Retina (tissue), 1 donor: ENCODE measurements around the gene KLHDC8B.

Source experiments
- DNase-seq: peaks from one replicate; pipeline ENCODE4 v3.0.0-alpha.2; 2016

The KLHDC8B gene

DNA sequence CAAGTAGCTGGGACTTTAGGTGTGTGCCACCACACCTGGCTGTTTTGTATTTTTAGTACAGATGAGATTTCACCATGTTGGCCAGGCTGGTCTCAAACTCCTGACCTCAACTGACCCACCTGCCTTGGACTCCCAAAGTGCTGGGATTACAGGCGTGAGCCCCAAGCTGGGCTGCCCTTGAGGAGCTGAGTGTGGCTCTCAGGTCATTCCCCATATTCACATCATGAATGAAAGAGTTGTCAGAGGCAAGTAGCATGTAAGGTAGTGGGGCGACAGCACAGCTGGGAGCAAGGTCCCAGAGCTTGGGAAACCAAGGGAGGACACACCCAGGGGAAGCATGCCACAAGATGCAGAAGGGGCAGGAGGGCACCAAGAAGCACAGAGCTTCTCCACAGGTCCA, 10.2 kb upstream of the KLHDC8B start:
- DNase-seq: no peak

DNA sequence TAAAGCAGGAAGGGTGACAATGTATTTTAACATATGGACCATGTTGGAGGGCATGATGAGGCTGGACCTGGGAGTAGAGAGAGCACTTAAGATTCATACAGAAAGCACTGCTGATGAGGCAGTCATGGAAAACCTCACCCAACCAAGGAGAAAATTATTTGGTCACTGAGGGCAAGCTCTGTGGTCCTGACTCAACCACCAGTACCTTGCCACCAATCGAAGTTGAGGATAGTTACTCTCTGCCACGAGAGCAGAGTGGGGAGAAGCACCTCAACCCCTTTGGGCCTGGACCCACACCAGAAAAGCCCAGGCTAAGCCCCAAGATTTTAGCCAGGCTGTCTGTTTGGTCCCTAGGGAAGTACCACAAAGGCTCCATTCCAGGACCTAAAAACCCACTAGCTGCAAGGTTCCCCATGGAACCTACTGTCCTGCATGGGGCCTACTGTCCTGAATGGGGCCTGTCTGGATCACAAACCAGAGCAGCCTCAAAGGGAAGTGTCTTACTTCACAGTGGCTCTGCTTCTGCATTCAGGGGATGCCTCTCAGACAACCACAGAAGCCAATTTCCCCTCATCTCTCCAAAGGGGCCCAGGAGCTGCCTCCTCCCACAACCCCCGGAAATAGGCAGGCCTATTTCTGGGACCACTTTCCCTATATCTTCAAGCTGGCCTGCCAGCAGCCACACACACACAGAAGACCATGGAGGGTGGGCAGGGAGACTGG, 9.4 kb upstream of the KLHDC8B start:
- DNase-seq: no peak

DNA sequence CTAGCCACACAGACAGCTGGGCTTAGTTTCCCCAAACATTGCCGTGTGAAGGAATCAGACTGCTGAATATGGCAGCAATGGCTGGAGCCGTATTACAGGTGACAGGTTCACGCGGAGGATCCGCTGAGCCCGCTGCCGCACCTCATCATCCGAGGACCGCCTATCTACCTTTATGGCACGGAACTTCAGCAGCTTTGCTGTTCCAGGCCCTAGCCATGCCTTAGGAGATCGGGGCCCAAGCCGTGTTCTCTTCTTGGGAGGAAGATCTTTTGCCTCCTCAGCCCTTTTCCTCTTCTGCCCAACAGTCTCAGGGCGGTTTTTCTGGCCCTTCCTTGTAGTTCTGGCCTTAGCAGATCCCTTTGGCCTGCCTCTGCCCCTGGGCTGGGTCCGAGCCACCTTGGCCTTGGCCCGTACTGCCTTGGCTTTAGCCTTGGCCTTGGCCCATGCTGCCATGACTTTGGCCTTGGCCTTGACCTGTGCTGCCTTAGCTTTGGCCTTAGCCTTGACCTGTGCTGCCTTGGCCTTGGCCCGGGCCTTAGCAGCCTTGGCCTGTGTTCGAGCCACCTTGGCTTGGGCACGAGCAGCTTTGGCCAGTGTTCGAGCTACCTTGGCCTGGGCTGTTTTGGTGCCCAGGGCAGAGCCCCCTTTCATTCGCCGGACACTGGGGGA, 8.5 kb upstream of the KLHDC8B start:
- no peak for DNase-seq

DNA sequence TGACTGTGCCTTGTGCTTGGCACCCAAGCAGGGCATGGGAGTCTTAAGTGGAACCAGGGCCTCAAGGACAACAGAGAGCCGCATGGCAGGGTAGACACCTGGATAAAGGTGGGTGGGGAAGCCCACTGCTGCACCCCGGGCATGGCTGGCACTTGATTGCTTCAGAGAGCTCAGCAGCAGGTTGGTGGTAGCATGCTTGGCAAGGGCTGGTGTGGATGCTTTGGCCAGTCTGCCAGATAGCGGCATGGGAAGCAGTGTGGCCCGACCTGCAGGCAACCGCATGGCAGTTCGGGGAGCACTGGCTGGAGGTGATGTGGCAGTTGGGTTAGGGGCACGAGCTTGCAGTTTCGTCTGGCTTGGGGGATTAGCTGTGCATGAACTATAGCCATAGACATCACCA, 7.8 kb upstream of the KLHDC8B start:
- DNase-seq: no peak

DNA sequence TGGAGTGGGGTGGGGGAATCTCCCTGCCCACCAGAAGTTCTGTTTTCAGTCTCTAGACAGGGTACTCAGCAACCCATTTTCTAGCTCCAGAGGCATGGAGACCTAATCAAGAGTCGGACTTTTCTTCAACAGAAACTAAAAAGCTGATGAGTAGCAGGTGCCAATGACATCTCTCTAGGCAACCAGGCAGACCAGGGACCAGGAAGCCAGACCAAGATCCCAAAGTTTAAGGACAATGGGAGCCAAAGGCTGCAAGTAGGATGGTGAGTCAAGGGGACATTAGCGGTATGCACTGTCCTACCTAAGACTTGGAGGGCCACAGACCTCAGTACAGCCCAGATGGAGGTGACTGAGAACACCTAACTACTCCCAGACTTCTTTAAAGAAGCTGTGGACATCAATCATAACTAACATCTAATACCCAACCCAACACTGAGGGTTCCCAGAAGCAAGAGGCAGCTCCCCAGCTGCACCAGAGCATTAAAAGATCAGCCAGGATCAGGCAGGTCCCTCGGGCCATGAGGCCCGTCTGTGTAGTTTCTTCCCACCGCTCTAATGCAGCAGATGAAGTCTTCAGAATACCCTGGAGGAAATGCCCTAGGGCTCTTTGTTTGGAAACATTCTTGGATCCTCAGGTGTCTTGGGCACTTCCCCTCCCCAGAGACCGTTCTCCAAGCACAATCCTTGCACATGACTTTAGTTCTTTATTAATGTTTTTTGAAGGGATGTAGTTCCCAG, 6.2 kb upstream of the KLHDC8B start:
- DNase-seq: no peak

DNA sequence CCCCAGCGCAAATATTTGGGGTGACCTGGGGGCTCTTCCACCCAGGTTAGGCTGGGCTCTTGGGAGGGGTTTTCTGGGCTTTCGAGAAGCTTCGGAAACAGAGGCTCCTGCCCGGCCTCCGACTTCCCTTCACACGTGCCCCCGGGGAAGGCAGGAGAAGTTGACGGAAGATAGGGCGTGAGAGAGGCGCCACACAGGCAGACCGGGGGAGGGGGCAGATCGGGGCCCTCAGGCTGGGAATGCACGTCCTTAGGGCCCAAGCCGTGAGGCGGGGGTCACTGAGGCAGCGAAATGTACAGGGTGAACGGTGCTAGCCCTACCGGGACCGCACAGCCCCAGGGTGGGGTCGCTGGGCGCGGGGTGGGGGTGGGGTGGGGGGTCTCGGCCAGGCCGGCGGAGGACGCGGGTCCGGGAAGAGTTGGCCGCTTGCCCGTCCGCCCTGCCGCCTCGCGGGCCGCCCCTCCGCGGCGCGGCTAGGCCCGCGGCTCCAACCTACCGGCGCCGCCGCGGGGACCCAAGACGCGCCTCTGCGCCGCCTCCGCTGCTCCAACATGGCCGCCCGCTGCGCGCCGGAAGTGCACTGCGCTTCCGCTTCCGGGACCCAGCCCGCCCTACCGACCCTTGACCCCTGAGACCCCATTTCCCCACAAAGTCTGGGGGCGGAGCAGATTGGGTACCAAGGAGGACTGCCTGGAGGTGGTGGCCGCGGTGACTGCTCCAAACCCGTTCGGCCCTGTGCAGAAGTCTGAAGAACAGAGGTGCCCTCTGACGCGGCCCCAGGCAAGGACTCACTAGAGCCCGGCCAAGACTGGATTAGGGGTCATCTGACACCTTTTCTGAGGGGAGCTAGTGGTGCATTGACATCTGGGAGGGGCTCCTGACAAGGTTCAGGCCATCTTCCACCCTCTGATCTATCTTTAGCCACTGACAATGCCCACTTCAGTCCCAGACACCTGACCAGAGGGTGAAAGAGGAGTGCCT, 5.3 kb upstream of the KLHDC8B start, which contains the start of gene CCDC71:
TSS of gene CCDC71 (minus strand) at position 561 of the 981 bp plus-strand sequence. CDS start 2,123 bp downstream, outside the sequence.
- peak; percentile 91 for DNase-seq

DNA sequence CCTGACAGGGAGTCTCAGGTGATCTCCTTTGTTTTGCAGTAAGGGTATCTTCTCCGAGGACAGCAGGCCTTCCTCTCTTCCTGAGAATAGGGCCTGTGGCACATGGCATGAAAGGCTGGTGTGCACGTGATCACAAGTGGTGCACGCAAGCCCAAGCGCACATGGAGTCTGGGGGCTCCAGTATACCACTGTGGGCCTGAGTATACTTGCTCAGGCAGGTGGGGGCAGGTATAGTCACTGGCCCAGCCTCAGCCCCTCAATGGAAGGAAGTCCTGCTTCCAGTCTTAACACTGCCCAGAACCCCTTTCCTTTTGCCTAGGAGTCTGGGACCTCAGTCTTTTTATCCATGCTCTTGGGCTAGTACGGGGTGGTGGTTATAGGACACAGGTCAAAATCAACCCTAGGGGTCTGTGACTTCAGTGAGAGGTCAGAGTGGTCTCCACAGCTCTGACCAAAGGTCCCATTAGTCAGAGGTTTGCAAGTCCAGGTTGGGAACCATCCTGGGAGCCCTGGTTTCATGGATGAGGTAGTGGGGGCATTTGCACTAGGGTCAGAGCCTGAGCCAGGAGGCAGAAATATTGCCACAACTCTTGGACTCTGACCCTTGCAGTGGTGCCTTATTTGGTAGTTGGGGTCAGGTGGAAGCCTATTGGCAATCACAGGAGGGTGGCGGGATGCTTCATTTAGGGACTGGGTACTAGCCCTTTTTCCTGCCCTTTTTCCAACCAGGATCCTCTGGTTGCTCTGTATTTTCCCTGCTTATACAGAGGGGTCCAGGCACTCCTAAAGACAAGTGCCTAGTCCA, 4.4 kb upstream of the KLHDC8B start:
- DNase-seq: no peak

DNA sequence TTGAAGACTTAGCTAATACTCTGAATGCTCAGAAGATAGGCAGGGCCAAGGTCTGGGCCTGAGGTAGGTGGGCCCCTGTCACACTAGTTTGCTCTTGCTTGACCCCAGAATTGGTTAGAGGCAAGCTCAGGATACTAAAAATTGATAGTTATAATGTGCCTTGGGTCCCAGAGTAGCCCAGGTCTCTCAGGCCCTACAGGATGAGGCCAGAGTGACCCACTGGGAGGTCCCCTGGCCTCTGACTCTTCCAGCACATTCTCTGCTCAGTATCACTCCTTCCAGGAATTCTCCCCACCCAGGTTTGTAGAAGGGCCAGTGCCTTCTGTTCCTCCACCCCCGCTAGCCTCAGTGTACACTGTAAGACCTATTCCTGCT, 667 bp upstream of the KLHDC8B start:
- DNase-seq: no peak

DNA sequence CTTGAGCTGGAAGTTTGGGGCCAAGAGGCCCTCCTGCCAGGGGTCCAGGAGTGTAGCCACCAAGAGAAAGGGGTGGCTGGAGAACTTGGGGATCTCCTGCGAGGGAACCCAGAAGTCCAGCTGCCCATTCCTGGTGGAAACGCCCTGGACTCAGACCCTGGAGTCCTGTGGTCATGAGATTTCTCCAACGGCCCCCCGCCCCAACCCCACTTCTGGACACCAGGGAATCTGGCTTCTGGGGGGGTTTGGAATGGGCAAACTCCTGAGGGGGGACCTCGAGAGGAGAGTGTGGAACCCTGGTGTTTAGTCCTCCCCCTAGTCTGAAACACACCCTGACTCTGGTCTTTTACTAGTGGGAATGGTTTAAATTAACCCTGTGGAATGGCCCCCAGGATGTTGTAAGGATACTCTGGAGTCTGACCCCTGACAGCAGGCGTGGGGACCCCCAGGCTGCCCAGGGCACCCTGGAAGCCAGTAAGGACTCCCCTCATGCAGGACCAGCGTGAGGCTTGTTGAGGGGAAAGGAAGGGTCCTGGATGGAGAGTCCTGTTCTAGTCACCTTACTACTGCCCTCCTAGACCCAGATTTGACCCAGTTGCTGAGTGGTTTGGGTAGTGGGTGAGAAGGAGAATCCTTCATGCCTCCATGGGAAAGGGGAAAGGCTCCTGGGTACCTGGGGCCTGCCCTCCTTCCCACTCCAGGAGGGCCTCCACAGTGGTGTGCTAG, 540 bp downstream of the KLHDC8B start:
- no peak for DNase-seq

DNA sequence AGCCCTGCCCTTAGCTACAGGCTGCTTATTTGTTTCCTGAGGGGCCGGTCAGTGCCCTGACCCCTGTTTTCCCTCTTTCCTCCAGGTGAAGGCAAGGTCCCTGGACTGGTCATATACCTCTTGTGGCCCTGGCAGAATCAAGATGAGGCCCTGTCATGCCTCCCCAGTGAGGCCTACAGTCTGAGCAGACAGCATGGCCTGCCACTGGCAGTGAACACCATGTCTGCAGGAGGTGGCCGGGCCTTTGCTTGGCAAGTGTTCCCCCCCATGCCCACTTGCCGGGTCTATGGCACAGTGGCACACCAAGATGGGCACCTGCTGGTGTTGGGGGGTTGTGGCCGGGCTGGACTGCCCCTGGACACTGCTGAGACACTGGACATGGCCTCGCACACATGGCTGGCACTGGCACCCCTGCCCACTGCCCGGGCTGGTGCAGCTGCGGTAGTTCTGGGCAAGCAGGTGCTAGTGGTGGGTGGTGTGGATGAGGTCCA, 1.2 kb downstream of the KLHDC8B start:
- no peak for DNase-seq

DNA sequence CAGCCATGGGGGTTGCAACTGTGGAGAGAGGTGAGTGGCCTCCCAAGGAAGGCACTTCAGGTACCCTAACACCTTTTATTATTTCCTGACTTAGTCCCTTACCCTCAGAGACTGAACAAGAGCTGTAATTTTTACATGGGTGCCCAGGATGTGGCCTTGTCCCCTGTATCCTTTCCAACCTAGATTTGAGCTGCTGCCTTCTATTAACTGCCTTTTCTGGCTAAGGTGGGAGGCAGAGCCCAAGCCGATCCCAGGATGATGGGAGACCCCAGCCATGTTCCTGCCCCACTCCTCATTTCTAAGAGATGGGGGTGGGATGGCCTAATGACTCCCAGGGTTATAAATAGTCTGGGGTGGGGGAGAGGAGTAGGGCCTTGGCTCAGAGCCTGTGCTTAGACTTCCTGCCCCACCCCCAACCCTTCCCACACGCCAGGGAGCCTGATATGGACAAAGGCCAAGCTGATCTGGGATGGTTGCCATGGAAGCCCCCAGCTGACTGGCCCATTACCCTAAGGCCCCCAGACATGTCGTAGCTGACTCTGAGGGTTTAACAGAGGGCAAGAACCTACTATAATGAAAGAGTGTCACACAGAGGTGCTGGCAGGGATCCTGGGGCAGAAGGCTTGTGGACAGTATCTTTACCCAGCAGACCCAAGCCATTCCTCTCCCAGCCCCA, 1.9 kb downstream of the KLHDC8B start:
- DNase-seq: peak; percentile 85

DNA sequence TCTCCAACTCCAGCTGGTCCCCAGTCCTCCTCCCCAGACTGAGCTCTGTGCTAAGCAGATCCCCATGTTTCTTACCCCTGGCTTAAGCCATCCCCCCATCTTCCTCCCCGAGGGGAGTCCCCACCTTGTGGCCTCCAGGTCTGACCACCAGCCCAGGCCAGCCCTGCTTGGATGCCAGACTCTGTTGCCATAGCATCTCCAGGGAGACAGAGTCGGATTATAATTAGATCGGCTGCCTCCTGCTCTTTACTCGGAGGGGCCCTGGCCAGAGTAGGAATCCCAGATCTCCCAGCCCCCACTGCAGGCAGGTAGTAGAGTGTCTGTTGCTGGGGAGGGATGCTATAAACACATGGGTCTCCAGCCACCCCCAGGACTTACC, 2.4 kb downstream of the KLHDC8B start:
- DNase-seq: peak; percentile 83

DNA sequence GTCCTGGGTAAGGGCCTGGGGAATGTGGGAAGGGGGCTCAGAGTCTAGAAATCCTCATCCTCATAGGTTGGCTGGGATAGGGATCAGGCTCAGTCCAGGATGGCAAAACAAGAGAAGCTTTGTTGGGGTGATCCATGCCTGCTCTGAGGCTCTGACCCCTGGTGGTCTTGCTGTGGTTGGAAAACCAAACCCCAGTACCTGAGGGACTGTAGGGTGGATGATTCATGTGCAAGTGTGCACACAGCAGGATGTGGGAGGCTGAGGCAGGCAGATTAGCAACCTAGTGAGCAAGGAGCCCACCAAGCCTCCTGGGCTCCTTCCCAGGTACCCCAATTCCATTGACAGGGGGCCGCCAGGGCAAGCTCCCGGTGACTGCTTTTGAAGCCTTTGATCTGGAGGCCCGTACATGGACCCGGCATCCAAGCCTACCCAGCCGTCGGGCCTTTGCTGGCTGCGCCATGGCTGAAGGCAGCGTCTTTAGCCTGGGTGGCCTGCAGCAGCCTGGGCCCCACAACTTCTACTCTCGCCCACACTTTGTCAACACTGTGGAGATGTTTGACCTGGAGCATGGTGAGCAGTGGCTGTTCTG, 3.1 kb downstream of the KLHDC8B start:
- no peak for DNase-seq

DNA sequence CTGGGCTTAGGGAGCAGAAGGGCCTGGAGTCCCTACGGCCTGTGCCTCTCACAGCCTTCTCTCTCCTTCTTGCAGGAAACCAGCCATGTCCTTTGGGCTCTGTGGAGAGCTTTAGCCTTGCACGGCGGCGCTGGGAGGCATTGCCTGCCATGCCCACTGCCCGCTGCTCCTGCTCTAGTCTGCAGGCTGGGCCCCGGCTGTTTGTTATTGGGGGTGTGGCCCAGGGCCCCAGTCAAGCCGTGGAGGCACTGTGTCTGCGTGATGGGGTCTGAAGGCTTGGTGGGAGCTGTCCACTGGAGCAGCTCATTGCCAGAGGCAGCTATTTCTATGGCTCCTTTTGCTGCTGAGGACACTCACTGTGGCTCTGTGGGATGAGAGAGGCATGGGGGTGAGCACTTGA, 4.1 kb downstream of the KLHDC8B start:
- DNase-seq: no peak

DNA sequence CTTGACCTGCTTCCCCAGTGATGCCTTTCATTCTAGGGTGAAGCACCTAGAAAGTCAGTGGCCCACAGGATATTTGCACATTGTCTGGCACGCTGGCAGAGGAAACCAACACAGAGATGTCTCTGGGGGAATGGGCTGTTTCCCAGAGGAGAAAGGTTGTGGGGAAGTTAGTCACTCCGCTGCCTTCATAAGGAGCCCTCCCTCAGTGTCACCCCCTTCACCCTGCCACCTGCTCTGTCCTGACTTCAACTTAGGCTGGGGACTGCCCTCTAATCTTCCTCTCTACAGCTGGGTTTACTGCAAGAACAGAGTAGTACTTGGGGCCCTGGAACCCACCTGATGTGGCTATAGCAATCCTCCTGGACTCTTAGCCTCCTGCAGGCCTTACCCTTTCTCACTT, 5.7 kb downstream of the KLHDC8B start:
- no peak for DNase-seq

DNA sequence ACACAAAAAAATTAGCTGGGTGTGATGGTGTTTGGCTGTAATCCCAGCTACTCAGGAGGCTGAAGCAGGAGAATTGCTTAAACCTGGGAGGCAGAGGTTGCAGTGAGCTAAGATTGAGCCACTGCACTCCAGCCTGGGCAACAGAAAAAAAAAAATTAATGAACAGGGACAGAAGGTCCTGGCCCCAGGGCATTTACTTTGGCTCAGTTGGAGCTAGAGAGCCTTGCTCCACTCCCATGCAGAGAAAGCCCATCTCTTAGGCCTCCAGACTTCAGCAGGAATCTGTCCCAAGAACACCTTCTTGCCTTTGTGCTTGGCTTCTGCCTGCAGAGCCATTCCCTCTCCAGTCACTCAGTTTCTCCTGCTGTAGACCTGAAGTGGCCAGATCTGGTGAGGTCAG, 8.7 kb downstream of the KLHDC8B start:
- DNase-seq: no peak

DNA sequence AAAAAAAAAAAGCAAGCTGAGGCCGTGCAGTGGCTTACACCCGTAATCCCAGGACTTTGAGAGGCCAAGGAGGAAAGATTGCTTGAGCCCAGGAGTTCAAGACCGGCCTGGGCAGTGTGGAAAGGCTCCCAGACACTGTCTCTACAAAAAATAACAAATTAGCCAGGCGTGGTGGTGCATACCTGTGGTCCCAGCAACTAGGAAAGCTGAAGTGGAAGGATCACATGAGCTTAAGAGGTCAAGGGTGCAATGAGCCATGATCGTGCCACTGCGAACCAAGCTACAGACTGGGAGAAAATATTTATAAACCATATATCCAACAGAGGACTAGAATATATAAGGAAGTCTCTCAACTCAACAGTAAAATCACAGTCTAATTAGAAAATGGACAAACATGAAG, 10.0 kb downstream of the KLHDC8B start:
- DNase-seq: no peak

DNA sequence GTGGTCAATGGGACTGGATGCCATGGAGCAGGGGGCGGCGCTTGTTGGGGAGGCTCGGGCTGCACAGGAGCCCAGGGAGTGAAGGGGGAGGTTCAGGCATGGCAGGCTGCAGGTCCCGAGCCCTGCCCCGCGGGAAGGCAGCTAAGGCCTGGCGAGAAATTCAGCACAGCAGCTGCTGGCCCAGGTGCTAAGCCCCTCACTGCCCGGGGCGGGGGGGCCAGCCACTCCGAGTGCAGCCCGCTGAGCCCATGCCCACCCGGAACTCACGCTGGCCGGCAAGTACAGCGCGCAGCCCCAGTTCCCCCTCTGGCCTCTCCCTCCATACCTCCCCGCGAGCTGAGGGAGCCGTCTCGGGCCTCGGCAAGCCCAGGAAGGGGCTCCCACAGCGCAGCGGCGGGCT, 11.3 kb downstream of the KLHDC8B start:
- no peak for DNase-seq

DNA sequence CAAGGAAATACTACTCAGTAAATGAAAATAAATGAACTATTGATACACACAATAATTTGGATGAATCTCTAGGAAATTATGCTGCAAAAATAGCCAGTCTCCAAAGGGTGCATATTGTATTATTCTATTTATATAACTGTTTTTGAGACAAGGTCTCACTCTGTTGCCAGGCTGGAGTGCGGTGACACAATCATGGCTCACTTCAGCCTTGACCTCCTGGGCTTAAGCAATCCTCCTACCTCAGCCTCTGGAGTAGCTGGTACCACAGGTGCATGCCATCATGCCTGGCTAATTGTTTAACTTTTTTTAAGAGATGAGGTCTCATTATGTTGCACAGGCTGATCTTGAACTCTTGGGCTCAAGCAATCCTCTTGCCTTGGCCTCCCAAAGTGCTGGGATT, 12.5 kb downstream of the KLHDC8B start:
- DNase-seq: no peak

DNA sequence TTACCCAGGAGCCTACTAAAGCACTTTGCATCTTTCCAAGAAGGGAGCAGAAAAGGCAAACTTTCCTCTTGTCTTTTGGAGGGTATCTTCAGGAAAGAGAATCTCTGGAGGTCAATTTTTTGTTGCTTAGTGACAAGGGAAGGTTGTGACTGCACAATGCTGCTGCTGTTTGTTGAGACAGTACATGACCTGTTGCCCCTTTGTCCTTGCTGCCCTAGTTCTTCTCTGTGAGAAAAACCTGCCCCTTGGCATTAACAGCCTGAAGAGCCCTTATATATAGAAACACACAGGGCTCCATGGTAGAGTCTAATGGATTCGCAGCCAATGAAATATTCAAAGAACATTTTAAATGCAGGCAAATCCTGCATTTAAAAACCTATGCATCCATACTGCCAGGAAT, 20.3 kb downstream of the KLHDC8B start:
- DNase-seq: no peak
